ENCODE measurements around the gene LGALSL. TPM values are rescaled to one million over a fixed set of nuclear protein-coding genes. Genes with fewer than 3 reads are reported as not detected.
"Not testable (repeated sequence)": the region's sequence is repeated elsewhere in the genome, so short reads cannot be mapped to it uniquely, and the experiment has no call there.

LGALSL gene
- total RNA-seq, 2 donors from 2014 or later, result 12.8 to 36.7 TPM

DNA sequence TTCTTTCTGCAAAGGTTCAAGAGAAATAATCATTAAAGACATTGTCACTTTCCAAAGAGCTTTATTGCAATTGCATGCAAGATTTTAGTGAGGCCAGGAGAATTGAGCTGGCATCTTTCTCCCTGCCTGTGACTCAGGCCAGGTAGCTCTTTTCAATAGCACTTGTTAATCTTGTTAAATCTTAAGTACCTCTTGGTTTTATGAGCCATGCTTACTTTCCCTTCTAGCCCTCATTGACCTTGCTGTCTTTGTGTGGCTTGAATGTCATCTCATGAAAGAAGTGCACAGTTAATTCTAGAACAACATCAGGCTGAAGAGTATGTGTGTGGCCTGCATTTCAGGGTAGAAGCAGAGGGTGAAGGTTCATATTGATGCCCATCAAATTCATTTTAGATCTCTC, 14.8 kb upstream of the LGALSL start:
- H3K27ac ChIP-seq, result no peak overlapping the region
- H3K27me3 ChIP-seq (replicated peaks; ENCODE audit: insufficient read depth), result no peaks in the 10 kb centered on the region
- no peak for TF ChIP-seq POLR2AphosphoS5 (IDR thresholded peaks at IDR 0.05)
- TF ChIP-seq POLR2A (IDR thresholded peaks at IDR 0.05), result no peak
- TF ChIP-seq, protein P1, sequence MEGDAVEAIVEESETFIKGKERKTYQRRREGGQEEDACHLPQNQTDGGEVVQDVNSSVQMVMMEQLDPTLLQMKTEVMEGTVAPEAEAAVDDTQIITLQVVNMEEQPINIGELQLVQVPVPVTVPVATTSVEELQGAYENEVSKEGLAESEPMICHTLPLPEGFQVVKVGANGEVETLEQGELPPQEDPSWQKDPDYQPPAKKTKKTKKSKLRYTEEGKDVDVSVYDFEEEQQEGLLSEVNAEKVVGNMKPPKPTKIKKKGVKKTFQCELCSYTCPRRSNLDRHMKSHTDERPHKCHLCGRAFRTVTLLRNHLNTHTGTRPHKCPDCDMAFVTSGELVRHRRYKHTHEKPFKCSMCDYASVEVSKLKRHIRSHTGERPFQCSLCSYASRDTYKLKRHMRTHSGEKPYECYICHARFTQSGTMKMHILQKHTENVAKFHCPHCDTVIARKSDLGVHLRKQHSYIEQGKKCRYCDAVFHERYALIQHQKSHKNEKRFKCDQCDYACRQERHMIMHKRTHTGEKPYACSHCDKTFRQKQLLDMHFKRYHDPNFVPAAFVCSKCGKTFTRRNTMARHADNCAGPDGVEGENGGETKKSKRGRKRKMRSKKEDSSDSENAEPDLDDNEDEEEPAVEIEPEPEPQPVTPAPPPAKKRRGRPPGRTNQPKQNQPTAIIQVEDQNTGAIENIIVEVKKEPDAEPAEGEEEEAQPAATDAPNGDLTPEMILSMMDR (IDR thresholded peaks at IDR 0.05), result no peak
- no peaks in the 10 kb centered on the region for H3K4me1 ChIP-seq (replicated peaks)
- no peak for DNase-seq (ENCODE audit: low spot score)
- intact Hi-C loops (cut with DNase I), result no loop called here
- H3K36me3 ChIP-seq, result no peaks in the 10 kb centered on the region
- no peaks in the 10 kb centered on the region for H3K9me3 ChIP-seq
- no peak overlapping the region for H3K4me3 ChIP-seq

DNA sequence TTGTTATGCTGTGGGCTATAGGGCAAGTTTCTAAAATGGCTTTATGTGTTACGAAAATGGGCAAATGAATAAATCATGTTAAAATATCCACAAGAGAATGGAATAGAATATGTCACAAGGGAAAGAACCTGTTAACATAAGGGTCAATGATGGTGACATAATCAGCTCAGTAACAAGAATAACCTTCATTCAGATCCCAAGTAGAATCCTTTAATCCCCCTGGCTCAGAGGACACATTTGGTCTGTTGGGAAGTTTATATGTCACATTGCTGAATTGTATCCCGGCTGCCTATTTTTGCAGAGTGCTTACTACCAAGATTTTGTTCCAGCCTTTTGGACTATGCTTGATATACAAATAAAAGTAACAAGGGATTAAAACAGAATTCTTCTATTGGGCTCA, 13.1 kb upstream of the LGALSL start:
- intact Hi-C loops (cut with DNase I), result no loop called here
- no peak overlapping the region for H3K27ac ChIP-seq
- no peaks in the 10 kb centered on the region for H3K27me3 ChIP-seq (replicated peaks; ENCODE audit: insufficient read depth)
- H3K4me3 ChIP-seq, result no peak overlapping the region
- H3K9me3 ChIP-seq, result no peaks in the 10 kb centered on the region
- no peak for DNase-seq (ENCODE audit: low spot score)
- TF ChIP-seq POLR2AphosphoS5 (IDR thresholded peaks at IDR 0.05) (no peak), POLR2A (IDR thresholded peaks at IDR 0.05) (no peak)
- TF ChIP-seq, protein P1 (IDR thresholded peaks at IDR 0.05), result no peak
- no peaks in the 10 kb centered on the region for H3K36me3 ChIP-seq
- WGBS, result 86% methylated on average over 2 of the region's 2 CpGs
- H3K4me1 ChIP-seq (replicated peaks), result no peaks in the 10 kb centered on the region

DNA sequence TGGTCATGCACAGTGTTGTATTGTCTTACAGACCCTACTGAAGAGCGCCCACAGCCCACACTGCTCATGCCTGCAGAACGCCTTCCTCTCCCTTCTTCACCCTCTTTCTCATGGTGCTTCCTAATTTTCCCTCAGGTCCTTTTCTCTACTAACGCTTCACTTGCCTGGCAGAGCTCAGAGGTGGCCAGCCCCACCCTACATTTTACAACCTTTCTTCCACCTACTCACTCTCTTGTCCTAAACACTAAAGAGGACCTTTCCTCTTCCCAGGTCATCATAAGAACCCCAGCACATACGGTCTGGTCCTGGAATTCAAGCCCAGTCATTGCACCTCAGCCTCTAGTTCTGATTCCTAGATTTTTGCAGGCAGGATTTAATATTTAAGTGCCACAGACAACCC, 11.7 kb upstream of the LGALSL start:
- WGBS, result 93% methylated on average over 4 of the region's 4 CpGs
- H3K4me3 ChIP-seq, result no peak overlapping the region
- H3K36me3 ChIP-seq, result no peaks in the 10 kb centered on the region
- TF ChIP-seq POLR2A (IDR thresholded peaks at IDR 0.05) (no peak), POLR2AphosphoS5 (IDR thresholded peaks at IDR 0.05) (no peak)
- TF ChIP-seq, protein P1 (IDR thresholded peaks at IDR 0.05), result no peak
- intact Hi-C loops (cut with DNase I), result no loop called here
- no peaks in the 10 kb centered on the region for H3K27me3 ChIP-seq (replicated peaks; ENCODE audit: insufficient read depth)
- H3K4me1 ChIP-seq (replicated peaks), result no peaks in the 10 kb centered on the region
- DNase-seq (ENCODE audit: low spot score), result no peak
- H3K27ac ChIP-seq, result no peak overlapping the region
- H3K9me3 ChIP-seq, result no peaks in the 10 kb centered on the region

DNA sequence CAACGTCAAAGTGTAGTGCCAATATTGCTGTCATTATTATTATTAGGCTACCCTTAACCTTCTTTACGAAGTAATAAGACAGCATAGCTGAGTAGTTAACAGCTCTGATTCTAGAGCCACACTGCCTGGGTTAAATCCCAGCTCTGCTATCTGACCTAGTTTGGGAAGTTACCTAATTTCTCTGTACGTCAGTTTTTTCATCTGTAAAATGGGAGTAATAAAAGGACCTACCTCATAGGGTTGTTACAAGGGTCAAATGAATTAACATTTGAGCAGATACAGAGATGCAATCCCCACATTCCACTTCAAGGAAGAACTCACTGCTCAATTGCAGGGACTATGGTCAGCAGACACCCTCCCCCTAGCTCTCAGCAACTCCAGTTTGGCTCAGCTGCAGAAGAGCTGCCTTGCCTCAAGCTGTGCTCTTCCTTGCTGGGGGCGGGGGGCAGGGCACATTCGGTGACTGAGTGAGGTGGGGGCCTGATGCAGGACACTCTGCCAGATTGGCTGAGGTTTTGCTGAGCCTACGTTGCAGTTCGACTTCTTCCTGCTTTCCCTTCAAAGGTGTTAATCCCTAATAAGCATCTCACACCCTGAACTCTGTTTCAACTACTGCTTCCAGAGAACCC, 11.0 kb upstream of the LGALSL start:
- Histone ChIP-seq H3K4me3 (no peak overlapping the region), H3K4me1 (replicated peaks) (no peaks in the 10 kb centered on the region), H3K36me3 (no peaks in the 10 kb centered on the region), H3K27me3 (replicated peaks; ENCODE audit: insufficient read depth) (no peaks in the 10 kb centered on the region), H3K27ac (no peak overlapping the region), H3K9me3 (no peaks in the 10 kb centered on the region)
- no peak for DNase-seq (ENCODE audit: low spot score)
- intact Hi-C loops (cut with DNase I), result no loop called here
- WGBS, result 71% methylated on average over 7 of the region's 7 CpGs
- TF ChIP-seq POLR2AphosphoS5 (IDR thresholded peaks at IDR 0.05) (no peak), POLR2A (IDR thresholded peaks at IDR 0.05) (no peak)
- TF ChIP-seq, protein P1 (IDR thresholded peaks at IDR 0.05), result no peak

DNA sequence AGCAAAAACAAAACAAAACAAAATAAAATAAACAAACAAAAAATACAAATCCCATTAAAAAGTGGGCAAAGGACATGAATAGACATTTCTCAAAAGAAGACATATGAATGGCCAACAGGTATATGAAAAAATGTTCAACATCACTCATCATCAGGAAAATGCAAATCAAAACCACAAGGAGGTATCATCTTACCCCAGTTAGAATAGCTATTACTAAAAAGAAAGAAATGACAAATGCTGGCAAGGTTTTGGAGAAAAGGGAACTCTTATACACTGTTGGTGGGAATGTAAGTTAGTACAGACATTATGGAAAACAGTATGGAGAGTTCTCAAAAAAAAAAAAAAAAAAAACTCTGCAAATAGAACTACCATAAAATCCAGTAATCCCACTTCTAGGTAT, 8.0 kb upstream of the LGALSL start:
- DNase-seq (ENCODE audit: low spot score); H3K4me1 ChIP-seq (replicated peaks); H3K36me3 ChIP-seq; intact Hi-C loops (cut with DNase I); H3K4me3 ChIP-seq; H3K27me3 ChIP-seq (replicated peaks; ENCODE audit: insufficient read depth); H3K27ac ChIP-seq; H3K9me3 ChIP-seq: not testable (repeated sequence)
